Myocyte (in vitro differentiated cells): Measurements from ENCODE around the gene BCAR3. TPM values are rescaled to one million over a fixed set of nuclear protein-coding genes. Genes with fewer than 3 reads are reported as not detected.

ENCODE experiments used
- total RNA-seq: library from RNA; depleted of rRNA; stranded (reverse); fragments of >200 nt; gene quantifications from 2 replicates; pipeline ENCODE4 v1.2.3, GENCODE V29; 2014

Gene BCAR3
- total RNA-seq, 1 donor from 2014 or later = 46.6 TPM

Other genes starting within 250 kb of the BCAR3 start
- gene FNBP1L, start 233.7 kb downstream of the BCAR3 start, total RNA-seq = 14.9 and 19.8 TPM in 2 replicates
- gene DNTTIP2, start 197.4 kb upstream of the BCAR3 start, total RNA-seq = 40.6 and 41.3 TPM in 2 replicates
- gene GCLM, start 227.6 kb upstream of the BCAR3 start, total RNA-seq = 9.0 and 11.2 TPM in 2 replicates